ENCODE data around the gene RAB13.
"Not testable (repeated sequence)": the region's sequence is repeated elsewhere in the genome, so short reads cannot be mapped to it uniquely, and the experiment has no call there.

Gene RAB13

GRCh38 chr1:153991806-153992205 is 5.7 kb upstream of the RAB13 start:
- peaks cover 12% of the 10 kb centered on the region for H3K4me1 ChIP-seq (ENCODE audit: control insufficient read depth, insufficient read depth, low read length)
- H3K9me3 ChIP-seq (replicated peaks; ENCODE audit: low read length) = no peaks in the 10 kb centered on the region
- peak overlapping the region; percentile 93 for H3K4me2 ChIP-seq (ENCODE audit: low read length)
- peaks cover 34% of the 10 kb centered on the region for H3K36me3 ChIP-seq (ENCODE audit: insufficient read depth, low read length)
- H3K9ac ChIP-seq (ENCODE audit: low read depth, low read length) = peak overlapping the region; percentile 96
- no peaks in the 10 kb centered on the region for H3K27me3 ChIP-seq (ENCODE audit: control insufficient read depth, insufficient read depth, low read length)
- H3K4me3 ChIP-seq (ENCODE audit: low read length) = peak overlapping the region; percentile 89

- peaks cover 34% of the 10 kb centered on the region for H3K36me3 ChIP-seq (ENCODE audit: insufficient read depth, low read length)
- peak overlapping the region; percentile 93 for H3K4me2 ChIP-seq (ENCODE audit: low read length)
- H3K9ac ChIP-seq (ENCODE audit: low read depth, low read length) = peak overlapping the region; percentile 96
- H3K4me1 ChIP-seq (ENCODE audit: control insufficient read depth, insufficient read depth, low read length) = peaks cover 17% of the 10 kb centered on the region
- H3K9me3 ChIP-seq (replicated peaks; ENCODE audit: low read length) = no peaks in the 10 kb centered on the region
- H3K27me3 ChIP-seq (ENCODE audit: control insufficient read depth, insufficient read depth, low read length) = no peaks in the 10 kb centered on the region
- H3K4me3 ChIP-seq (ENCODE audit: low read length) = peak overlapping the region; percentile 89
Observed at GRCh38 chr1:153991151-153991630, 5.1 kb upstream of the RAB13 start.

- peak within 1 kb of the TSS; percentile 89 for H3K4me3 ChIP-seq (ENCODE audit: low read length)
- H3K9me3 ChIP-seq (replicated peaks; ENCODE audit: low read length) = no peaks in the 10 kb centered on the region
- peak within 1 kb of the TSS; percentile 96 for H3K9ac ChIP-seq (ENCODE audit: low read depth, low read length)
- no peaks in the 10 kb centered on the region for H3K27me3 ChIP-seq (ENCODE audit: control insufficient read depth, insufficient read depth, low read length)
- peaks cover 33% of the 10 kb centered on the region for H3K36me3 ChIP-seq (ENCODE audit: insufficient read depth, low read length)
- peak within 1 kb of the TSS; percentile 93 for H3K4me2 ChIP-seq (ENCODE audit: low read length)
- peaks cover 17% of the 10 kb centered on the region for H3K4me1 ChIP-seq (ENCODE audit: control insufficient read depth, insufficient read depth, low read length)
Observed at GRCh38 chr1:153990468-153991150, 4.5 kb upstream of the RAB13 start, which contains the start of gene RPS27. TSS of gene RPS27 (plus strand) at chr1:153990762. CDS start at chr1:153990797, 35 bp downstream.

- Histone ChIP-seq H3K9ac (ENCODE audit: low read depth, low read length) (no peak overlapping the region), H3K27me3 (ENCODE audit: control insufficient read depth, insufficient read depth, low read length) (no peaks in the 10 kb centered on the region), H3K4me1 (ENCODE audit: control insufficient read depth, insufficient read depth, low read length) (peaks cover 27% of the 10 kb centered on the region), H3K36me3 (ENCODE audit: insufficient read depth, low read length) (peaks cover 23% of the 10 kb centered on the region), H3K4me3 (ENCODE audit: low read length) (no peak overlapping the region), H3K9me3 (replicated peaks; ENCODE audit: low read length) (no peaks in the 10 kb centered on the region), H3K4me2 (ENCODE audit: low read length) (no peak overlapping the region)
Observed at GRCh38 chr1:153987621-153988020, 1.5 kb upstream of the RAB13 start.

- Histone ChIP-seq H3K27me3 (ENCODE audit: control insufficient read depth, insufficient read depth, low read length) (no peaks in the 10 kb centered on the region), H3K9ac (ENCODE audit: low read depth, low read length) (peak overlapping the region; percentile 79), H3K4me2 (ENCODE audit: low read length) (peak overlapping the region; percentile 94), H3K36me3 (ENCODE audit: insufficient read depth, low read length) (peaks cover 21% of the 10 kb centered on the region), H3K9me3 (replicated peaks; ENCODE audit: low read length) (no peaks in the 10 kb centered on the region), H3K4me3 (ENCODE audit: low read length) (peak overlapping the region; percentile 81), H3K4me1 (ENCODE audit: control insufficient read depth, insufficient read depth, low read length) (peaks cover 20% of the 10 kb centered on the region)
Observed at GRCh38 chr1:153985341-153985912, 712 bp downstream of the RAB13 start.

- H3K9me3 ChIP-seq (replicated peaks; ENCODE audit: low read length) = no peaks in the 10 kb centered on the region
- H3K9ac ChIP-seq (ENCODE audit: low read depth, low read length) = no peak overlapping the region
- peak overlapping the region; percentile 81 for H3K4me3 ChIP-seq (ENCODE audit: low read length)
- peaks cover 18% of the 10 kb centered on the region for H3K4me1 ChIP-seq (ENCODE audit: control insufficient read depth, insufficient read depth, low read length)
- peak overlapping the region; percentile 94 for H3K4me2 ChIP-seq (ENCODE audit: low read length)
- peaks cover 21% of the 10 kb centered on the region for H3K36me3 ChIP-seq (ENCODE audit: insufficient read depth, low read length)
- H3K27me3 ChIP-seq (ENCODE audit: control insufficient read depth, insufficient read depth, low read length) = no peaks in the 10 kb centered on the region
Observed at GRCh38 chr1:153984123-153984894, 1.8 kb downstream of the RAB13 start.

GRCh38 chr1:153981735-153982134 is 4.4 kb downstream of the RAB13 start:
- peaks cover 20% of the 10 kb centered on the region for H3K4me1 ChIP-seq (ENCODE audit: control insufficient read depth, insufficient read depth, low read length)
- H3K9ac ChIP-seq (ENCODE audit: low read depth, low read length); H3K4me3 ChIP-seq (ENCODE audit: low read length); H3K9me3 ChIP-seq (replicated peaks; ENCODE audit: low read length); H3K4me2 ChIP-seq (ENCODE audit: low read length); H3K27me3 ChIP-seq (ENCODE audit: control insufficient read depth, insufficient read depth, low read length): not testable (repeated sequence)
- peaks cover 27% of the 10 kb centered on the region for H3K36me3 ChIP-seq (ENCODE audit: insufficient read depth, low read length)

- H3K36me3 ChIP-seq (ENCODE audit: insufficient read depth, low read length) = peaks cover 43% of the 10 kb centered on the region
- H3K4me3 ChIP-seq (ENCODE audit: low read length); H3K9ac ChIP-seq (ENCODE audit: low read depth, low read length): not testable (repeated sequence)
Observed at GRCh38 chr1:153979091-153979490, 7.0 kb downstream of the RAB13 start.

GRCh38 chr1:153978274-153978909 is 7.7 kb downstream of the RAB13 start:
- Histone ChIP-seq H3K9me3 (replicated peaks; ENCODE audit: low read length) (no peaks in the 10 kb centered on the region), H3K4me3 (ENCODE audit: low read length) (peak overlapping the region; percentile 87), H3K4me2 (ENCODE audit: low read length) (peak overlapping the region; percentile 91), H3K4me1 (ENCODE audit: control insufficient read depth, insufficient read depth, low read length) (peaks cover 15% of the 10 kb centered on the region), H3K36me3 (ENCODE audit: insufficient read depth, low read length) (peaks cover 45% of the 10 kb centered on the region), H3K9ac (ENCODE audit: low read depth, low read length) (peak overlapping the region; percentile 92), H3K27me3 (ENCODE audit: control insufficient read depth, insufficient read depth, low read length) (no peaks in the 10 kb centered on the region)

More at GRCh38 chr1:153979091-153979490, 7.0 kb downstream of the RAB13 start:
- H3K27me3 ChIP-seq (ENCODE audit: control insufficient read depth, insufficient read depth, low read length); H3K4me2 ChIP-seq (ENCODE audit: low read length); H3K9me3 ChIP-seq (replicated peaks; ENCODE audit: low read length): not testable (repeated sequence)
- peaks cover 16% of the 10 kb centered on the region for H3K4me1 ChIP-seq (ENCODE audit: control insufficient read depth, insufficient read depth, low read length)

GRCh38 chr1:153977250-153978240 is 8.6 kb downstream of the RAB13 start, which contains the start of gene JTB:
TSS of gene JTB (minus strand) at chr1:153977674. CDS start at chr1:153977252, 422 bp downstream.
- Histone ChIP-seq H3K27me3 (ENCODE audit: control insufficient read depth, insufficient read depth, low read length) (no peaks in the 10 kb centered on the region), H3K4me1 (ENCODE audit: control insufficient read depth, insufficient read depth, low read length) (peaks cover 15% of the 10 kb centered on the region), H3K4me2 (ENCODE audit: low read length) (peak within 1 kb of the TSS; percentile 91), H3K36me3 (ENCODE audit: insufficient read depth, low read length) (peaks cover 43% of the 10 kb centered on the region), H3K9me3 (replicated peaks; ENCODE audit: low read length) (no peaks in the 10 kb centered on the region), H3K4me3 (ENCODE audit: low read length) (peak within 1 kb of the TSS; percentile 87), H3K9ac (ENCODE audit: low read depth, low read length) (peak within 1 kb of the TSS; percentile 92)
